HepG2 (cell line): ENCODE measurements around the gene ACTG2. TPM values are rescaled to one million over a fixed set of nuclear protein-coding genes. Genes with fewer than 3 reads are reported as not detected.

Experiments
- AGO2 ChIP-seq: fragments of 200-400 bp; formaldehyde crosslinking; optimal IDR thresholded peaks from 2 replicates; pipeline ENCODE3; 2017; ENCODE audit warnings: mild to moderate bottlenecking, low read depth, low read length, moderate library complexity
- ATF7-NPFF ChIP-seq: sonication (generic); formaldehyde crosslinking; IDR thresholded peaks from 2 replicates; pipeline ENCODE4 v1.8.1; 2023; ENCODE audit warnings: mild to moderate bottlenecking, low read depth, missing genetic modification reagents, moderate library complexity
- GTF3A ChIP-seq: sonication (generic); formaldehyde crosslinking; conservative IDR thresholded peaks from 2 replicates; pipeline ENCODE4 v1.4.0; 2020; ENCODE audit warnings: mild to moderate bottlenecking, missing genetic modification reagents
- KDM6A ChIP-seq: IDR thresholded peaks from 2 replicates; pipeline ENCODE4 v1.6.1; 2016; ENCODE audit warnings: low read depth
- MIER2 ChIP-seq: IDR thresholded peaks from 2 replicates; pipeline ENCODE4 v1.6.1; 2016; ENCODE audit warnings: missing biosample characterization, missing genetic modification reagents
- PAX8 ChIP-seq: sonication (generic); formaldehyde crosslinking; IDR thresholded peaks from 2 replicates; pipeline ENCODE4 v1.8.0; 2022; ENCODE audit warnings: mild to moderate bottlenecking, missing genetic modification reagents, borderline replicate concordance
- RELA ChIP-seq: sonication (generic); formaldehyde crosslinking; IDR thresholded peaks from 2 replicates; pipeline ENCODE4 v1.4.0; 2020; ENCODE audit warnings: missing genetic modification reagents
- RFXANK ChIP-seq: IDR thresholded peaks from 2 replicates; pipeline ENCODE4 v1.6.1; 2016
- STAT5B ChIP-seq: sonication (generic); formaldehyde crosslinking; IDR thresholded peaks from 2 replicates; pipeline ENCODE4 v1.4.0; 2020; ENCODE audit warnings: missing genetic modification reagents
- TBX3 ChIP-seq: fragments of 450-650 bp; IDR thresholded peaks from 2 replicates; pipeline ENCODE4 v1.6.1; 2017; ENCODE audit warnings: antibody characterized with exemption, mild to moderate bottlenecking, inconsistent platforms, borderline replicate concordance
- ZBTB42 ChIP-seq: sonication (generic); formaldehyde crosslinking; IDR thresholded peaks from 2 replicates; pipeline ENCODE4 v1.5.0; 2020; ENCODE audit warnings: mild to moderate bottlenecking, missing genetic modification reagents
- ZMAT3 ChIP-seq: sonication (generic); formaldehyde crosslinking; conservative IDR thresholded peaks from 2 replicates; pipeline ENCODE4 v1.7.0; 2021; ENCODE audit warnings: missing genetic modification reagents
- ZMYM4 ChIP-seq: sonication (generic); formaldehyde crosslinking; IDR thresholded peaks from 2 replicates; pipeline ENCODE4 v1.8.1; 2023; ENCODE audit warnings: mild to moderate bottlenecking, missing genetic modification reagents
- ZNF333 ChIP-seq: sonication (generic); formaldehyde crosslinking; IDR thresholded peaks from 2 replicates; pipeline ENCODE4 v1.4.0; 2020; ENCODE audit warnings: mild to moderate bottlenecking, missing genetic modification reagents, borderline replicate concordance
- ZNF776 ChIP-seq: sonication (generic); formaldehyde crosslinking; IDR thresholded peaks from 2 replicates; pipeline ENCODE4 v1.4.0; 2020; ENCODE audit warnings: mild to moderate bottlenecking, missing genetic modification reagents
- ZNF841 ChIP-seq: sonication (generic); formaldehyde crosslinking; IDR thresholded peaks from 2 replicates; pipeline ENCODE4 v1.8.1; 2023; ENCODE audit warnings: missing genetic modification reagents, borderline replicate concordance
- polyA plus RNA-seq, 8 experiments: library from polyadenylated mRNA; depleted of rRNA in 3 of 8; stranded (reverse) in 7 of 8; unstranded in 1 of 8; fragments of >200 nt; fragmentation: Illumina TruSeq in 4 of 8; extraction: Trizol in 4 of 8; gene quantifications; 2 replicates each; pipeline versions ENCODE4 v1.2.1 to v1.2.3, GENCODE V29; 2011 to 2016; ENCODE audit warnings: low read depth in 4 of 8, missing spikeins in 1 of 8, mixed read lengths in 1 of 8; ENCODE audit not compliant: insufficient read depth in 1 of 8
- total RNA-seq, 5 experiments: library from RNA; depleted of rRNA; stranded (reverse); fragments of >200 nt; fragmentation: Illumina TruSeq; extraction: Trizol; gene quantifications; 2 replicates each; pipeline ENCODE4 v1.2.3, GENCODE V29; 2016; ENCODE audit warnings: low read depth in 1 of 5
- TF ChIP-seq, protein P1 (sequence below): sonication (generic); formaldehyde crosslinking; conservative IDR thresholded peaks from 2 replicates; pipeline ENCODE4 v1.5.0; 2020; ENCODE audit warnings: missing genetic modification reagents
- TF ChIP-seq, protein P2 (sequence below): sonication (generic); formaldehyde crosslinking; IDR thresholded peaks from 2 replicates; pipeline ENCODE4 v1.4.0; 2020; ENCODE audit warnings: missing genetic modification reagents
- TF ChIP-seq, protein P3 (sequence below): IDR thresholded peaks from 2 replicates; pipeline ENCODE4 v1.6.1; 2012; ENCODE audit warnings: inconsistent platforms
- TF ChIP-seq, protein P4 (sequence below): fragments of 450-650 bp; IDR thresholded peaks from 2 replicates; pipeline ENCODE4 v1.6.1; 2016
- TF ChIP-seq, protein P5 (sequence below): sonication (generic); formaldehyde crosslinking; IDR thresholded peaks from 2 replicates; pipeline ENCODE4 v1.5.0; 2020; ENCODE audit warnings: missing genetic modification reagents
- TF ChIP-seq, protein P6 (sequence below): fragments of 450-650 bp; IDR thresholded peaks from 2 replicates; pipeline ENCODE4 v1.6.1; 2017

ACTG2 gene
- total and polyA plus RNA-seq, 2 of the 13 experiments (the other 11 are each of a cell fraction or from before 2014, with no cell fraction given) = 0.13 TPM; not detected in 1

DNA sequence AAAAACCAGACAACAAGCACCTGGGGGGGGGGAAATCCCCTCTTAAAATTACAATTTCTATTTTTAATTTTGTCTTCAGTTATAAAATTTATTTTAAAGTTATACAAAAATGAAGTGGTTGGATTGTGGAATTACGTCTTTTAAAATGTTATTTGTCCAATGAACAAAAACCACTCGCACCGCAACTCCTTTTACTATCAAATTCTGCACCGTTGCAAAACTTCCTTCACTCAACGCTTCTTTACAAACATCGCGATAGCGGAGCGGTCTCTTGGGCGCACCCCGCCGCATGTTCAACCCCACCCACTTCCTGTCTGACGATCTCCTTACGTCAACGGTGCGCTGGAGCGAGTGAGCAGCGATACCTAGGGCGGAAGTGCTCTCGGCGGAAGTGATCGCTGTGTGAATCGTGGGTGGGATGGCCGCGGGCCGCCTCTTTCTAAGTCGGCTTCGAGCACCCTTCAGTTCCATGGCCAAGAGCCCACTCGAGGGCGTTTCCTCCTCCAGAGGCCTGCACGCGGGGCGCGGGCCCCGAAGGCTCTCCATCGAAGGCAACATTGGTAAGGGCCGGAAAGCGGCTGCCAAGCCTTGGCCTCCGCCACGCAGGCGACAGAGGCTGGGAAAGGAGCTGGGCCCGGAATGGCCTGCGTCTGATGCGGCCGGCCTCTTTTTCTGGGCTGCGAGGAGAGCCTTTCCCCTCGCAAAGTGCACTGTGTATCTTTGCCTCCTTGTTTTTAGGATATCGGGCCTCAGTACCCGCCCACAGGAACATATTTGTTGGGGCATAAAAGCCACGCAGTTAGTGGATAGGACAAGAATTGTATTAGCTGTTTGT is 33.9 kb downstream of the ACTG2 start, which contains the start of gene DGUOK (continued):
- peak; percentile 91; the same call in 1 of the 2 replicates for TF ChIP-seq ZBTB42 (CRISPR knock-in tag)
- TF ChIP-seq, protein P1, sequence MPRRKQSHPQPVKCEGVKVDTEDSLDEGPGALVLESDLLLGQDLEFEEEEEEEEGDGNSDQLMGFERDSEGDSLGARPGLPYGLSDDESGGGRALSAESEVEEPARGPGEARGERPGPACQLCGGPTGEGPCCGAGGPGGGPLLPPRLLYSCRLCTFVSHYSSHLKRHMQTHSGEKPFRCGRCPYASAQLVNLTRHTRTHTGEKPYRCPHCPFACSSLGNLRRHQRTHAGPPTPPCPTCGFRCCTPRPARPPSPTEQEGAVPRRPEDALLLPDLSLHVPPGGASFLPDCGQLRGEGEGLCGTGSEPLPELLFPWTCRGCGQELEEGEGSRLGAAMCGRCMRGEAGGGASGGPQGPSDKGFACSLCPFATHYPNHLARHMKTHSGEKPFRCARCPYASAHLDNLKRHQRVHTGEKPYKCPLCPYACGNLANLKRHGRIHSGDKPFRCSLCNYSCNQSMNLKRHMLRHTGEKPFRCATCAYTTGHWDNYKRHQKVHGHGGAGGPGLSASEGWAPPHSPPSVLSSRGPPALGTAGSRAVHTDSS (CRISPR knock-in tag) = no peak
- 0 out of 2 replicates have a peak, but pooled peaks have one; percentile 35 for TF ChIP-seq STAT5B
- TF ChIP-seq RFXANK (CRISPR knock-in tag) = no peak
- peak; percentile 68 for TF ChIP-seq RELA (CRISPR knock-in tag)
- 0 out of 2 replicates have a peak, but pooled peaks have one; percentile 42 for TF ChIP-seq ZNF333 (CRISPR knock-in tag)
- no peak for TF ChIP-seq ZNF841 (CRISPR knock-in tag)
- peak; percentile 82; the same call in 1 of the 2 replicates for TF ChIP-seq ZMAT3 (CRISPR knock-in tag)
- TF ChIP-seq, protein P2, sequence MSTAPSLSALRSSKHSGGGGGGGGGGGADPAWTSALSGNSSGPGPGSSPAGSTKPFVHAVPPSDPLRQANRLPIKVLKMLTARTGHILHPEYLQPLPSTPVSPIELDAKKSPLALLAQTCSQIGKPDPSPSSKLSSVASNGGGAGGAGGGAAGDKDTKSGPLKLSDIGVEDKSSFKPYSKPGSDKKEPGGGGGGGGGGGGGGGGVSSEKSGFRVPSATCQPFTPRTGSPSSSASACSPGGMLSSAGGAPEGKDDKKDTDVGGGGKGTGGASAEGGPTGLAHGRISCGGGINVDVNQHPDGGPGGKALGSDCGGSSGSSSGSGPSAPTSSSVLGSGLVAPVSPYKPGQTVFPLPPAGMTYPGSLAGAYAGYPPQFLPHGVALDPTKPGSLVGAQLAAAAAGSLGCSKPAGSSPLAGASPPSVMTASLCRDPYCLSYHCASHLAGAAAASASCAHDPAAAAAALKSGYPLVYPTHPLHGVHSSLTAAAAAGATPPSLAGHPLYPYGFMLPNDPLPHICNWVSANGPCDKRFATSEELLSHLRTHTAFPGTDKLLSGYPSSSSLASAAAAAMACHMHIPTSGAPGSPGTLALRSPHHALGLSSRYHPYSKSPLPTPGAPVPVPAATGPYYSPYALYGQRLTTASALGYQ (CRISPR knock-in tag) = peak; percentile 53; the same call in 1 of the 2 replicates
- 0 out of 2 replicates have a peak, but pooled peaks have one; percentile 83 for TF ChIP-seq GTF3A
- TF ChIP-seq TBX3 = peak; percentile 68; the same call in 1 of the 2 replicates
- TF ChIP-seq, protein P3, sequence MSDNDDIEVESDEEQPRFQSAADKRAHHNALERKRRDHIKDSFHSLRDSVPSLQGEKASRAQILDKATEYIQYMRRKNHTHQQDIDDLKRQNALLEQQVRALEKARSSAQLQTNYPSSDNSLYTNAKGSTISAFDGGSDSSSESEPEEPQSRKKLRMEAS = peak; percentile 95
- TF ChIP-seq ZMYM4 (CRISPR knock-in tag) = peak; percentile 100
- TF ChIP-seq, protein P4, sequence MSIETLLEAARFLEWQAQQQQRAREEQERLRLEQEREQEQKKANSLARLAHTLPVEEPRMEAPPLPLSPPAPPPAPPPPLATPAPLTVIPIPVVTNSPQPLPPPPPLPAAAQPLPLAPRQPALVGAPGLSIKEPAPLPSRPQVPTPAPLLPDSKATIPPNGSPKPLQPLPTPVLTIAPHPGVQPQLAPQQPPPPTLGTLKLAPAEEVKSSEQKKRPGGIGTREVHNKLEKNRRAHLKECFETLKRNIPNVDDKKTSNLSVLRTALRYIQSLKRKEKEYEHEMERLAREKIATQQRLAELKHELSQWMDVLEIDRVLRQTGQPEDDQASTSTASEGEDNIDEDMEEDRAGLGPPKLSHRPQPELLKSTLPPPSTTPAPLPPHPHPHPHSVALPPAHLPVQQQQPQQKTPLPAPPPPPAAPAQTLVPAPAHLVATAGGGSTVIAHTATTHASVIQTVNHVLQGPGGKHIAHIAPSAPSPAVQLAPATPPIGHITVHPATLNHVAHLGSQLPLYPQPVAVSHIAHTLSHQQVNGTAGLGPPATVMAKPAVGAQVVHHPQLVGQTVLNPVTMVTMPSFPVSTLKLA = peak; percentile 47
- TF ChIP-seq, protein P5, sequence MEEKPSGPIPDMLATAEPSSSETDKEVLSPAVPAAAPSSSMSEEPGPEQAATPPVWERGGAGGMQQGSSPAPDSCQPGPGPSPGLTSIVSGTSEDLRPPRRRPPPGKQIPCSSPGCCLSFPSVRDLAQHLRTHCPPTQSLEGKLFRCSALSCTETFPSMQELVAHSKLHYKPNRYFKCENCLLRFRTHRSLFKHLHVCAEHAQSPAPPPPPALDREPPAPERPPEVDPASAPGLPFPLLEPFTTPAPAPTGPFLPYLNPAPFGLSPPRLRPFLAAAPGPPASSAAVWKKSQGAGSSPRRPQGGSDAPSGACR = peak; percentile 90
- peak; percentile 89 for TF ChIP-seq AGO2
- TF ChIP-seq ZNF776 = peak; percentile 79; the same call in 1 of the 2 replicates
- TF ChIP-seq, protein P6, sequence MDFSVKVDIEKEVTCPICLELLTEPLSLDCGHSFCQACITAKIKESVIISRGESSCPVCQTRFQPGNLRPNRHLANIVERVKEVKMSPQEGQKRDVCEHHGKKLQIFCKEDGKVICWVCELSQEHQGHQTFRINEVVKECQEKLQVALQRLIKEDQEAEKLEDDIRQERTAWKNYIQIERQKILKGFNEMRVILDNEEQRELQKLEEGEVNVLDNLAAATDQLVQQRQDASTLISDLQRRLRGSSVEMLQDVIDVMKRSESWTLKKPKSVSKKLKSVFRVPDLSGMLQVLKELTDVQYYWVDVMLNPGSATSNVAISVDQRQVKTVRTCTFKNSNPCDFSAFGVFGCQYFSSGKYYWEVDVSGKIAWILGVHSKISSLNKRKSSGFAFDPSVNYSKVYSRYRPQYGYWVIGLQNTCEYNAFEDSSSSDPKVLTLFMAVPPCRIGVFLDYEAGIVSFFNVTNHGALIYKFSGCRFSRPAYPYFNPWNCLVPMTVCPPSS = no peak
- TF ChIP-seq KDM6A (CRISPR knock-in tag) = no peak
- TF ChIP-seq PAX8 (CRISPR knock-in tag) = 0 out of 2 replicates have a peak, but pooled peaks have one; percentile 60
- TF ChIP-seq ATF7-NPFF (CRISPR knock-in tag) = peak; percentile 88; the same call in 1 of the 2 replicates
- TF ChIP-seq MIER2 (CRISPR knock-in tag) = peak; percentile 72; the same call in 1 of the 2 replicates
